Mucosa of stomach (tissue), 1 donor: ENCODE results near the gene MTURN.

ENCODE experiments used
- H3K27me3 ChIP-seq: one replicate; pipeline ENCODE4 v1.7.0; 2013; ENCODE audit warnings: mild to moderate bottlenecking, low read length; ENCODE audit not compliant: control insufficient read depth, insufficient read depth
- H3K36me3 ChIP-seq: one replicate; pipeline ENCODE4 v1.7.0; 2013; ENCODE audit warnings: low read length; ENCODE audit not compliant: control insufficient read depth, insufficient read depth
- H3K4me1 ChIP-seq: one replicate; pipeline ENCODE4 v1.7.0; 2013; ENCODE audit warnings: mild to moderate bottlenecking, low read length; ENCODE audit not compliant: control insufficient read depth, insufficient read depth
- H3K4me3 ChIP-seq: one replicate; pipeline ENCODE4 v1.7.0; 2013; ENCODE audit warnings: low read length
- H3K9ac ChIP-seq: one replicate; pipeline ENCODE4 v1.7.0; 2013; ENCODE audit warnings: mild to moderate bottlenecking, low read length, moderate library complexity
- H3K9me3 ChIP-seq: one replicate; pipeline ENCODE4 v1.7.0; 2013; ENCODE audit warnings: mild to moderate bottlenecking, low read length, moderate library complexity; ENCODE audit not compliant: control insufficient read depth
- donor health status: Pancreatic carcinoma.

Gene MTURN

DNA sequence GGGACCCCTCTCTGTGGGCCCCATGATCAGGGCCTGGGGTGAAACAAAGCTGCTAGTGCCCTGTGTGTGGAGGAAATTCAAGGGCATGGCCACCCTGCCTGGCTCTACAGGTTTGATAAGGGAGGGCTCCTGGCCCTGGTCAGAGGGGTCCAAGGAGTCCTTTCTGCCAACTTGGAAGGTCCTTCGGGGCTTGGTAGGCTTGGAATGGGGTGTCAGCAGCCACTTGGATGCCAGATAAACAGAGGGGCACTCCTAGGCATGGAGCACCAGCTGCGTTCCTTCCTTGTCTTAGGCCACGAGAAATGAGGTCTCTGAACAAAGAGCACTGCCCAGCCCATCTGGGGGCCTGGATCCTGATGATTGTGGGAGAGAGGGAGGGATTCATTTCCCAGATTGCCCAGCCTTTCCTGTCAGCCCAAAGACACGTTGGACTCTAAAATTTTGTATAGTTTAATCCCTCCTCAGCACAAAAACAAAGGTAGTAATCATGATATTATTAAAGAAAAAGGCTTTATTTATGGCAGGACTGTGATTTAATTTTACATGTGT, 5.1 kb downstream of the MTURN start:
- H3K9me3 ChIP-seq: no peaks in the 10 kb centered on the region
- no peaks in the 10 kb centered on the region for H3K36me3 ChIP-seq
- H3K27me3 ChIP-seq: no peaks in the 10 kb centered on the region
- no peak overlapping the region for H3K9ac ChIP-seq
- no peak overlapping the region for H3K4me3 ChIP-seq
- peaks cover 31% of the 10 kb centered on the region for H3K4me1 ChIP-seq

GRCh38 chr7:30140456-30140855, 5.7 kb downstream of the MTURN start:
- Histone ChIP-seq H3K9me3 (no peaks in the 10 kb centered on the region), H3K36me3 (no peaks in the 10 kb centered on the region), H3K9ac (no peak overlapping the region), H3K4me1 (peaks cover 31% of the 10 kb centered on the region), H3K4me3 (no peak overlapping the region), H3K27me3 (no peaks in the 10 kb centered on the region)

DNA sequence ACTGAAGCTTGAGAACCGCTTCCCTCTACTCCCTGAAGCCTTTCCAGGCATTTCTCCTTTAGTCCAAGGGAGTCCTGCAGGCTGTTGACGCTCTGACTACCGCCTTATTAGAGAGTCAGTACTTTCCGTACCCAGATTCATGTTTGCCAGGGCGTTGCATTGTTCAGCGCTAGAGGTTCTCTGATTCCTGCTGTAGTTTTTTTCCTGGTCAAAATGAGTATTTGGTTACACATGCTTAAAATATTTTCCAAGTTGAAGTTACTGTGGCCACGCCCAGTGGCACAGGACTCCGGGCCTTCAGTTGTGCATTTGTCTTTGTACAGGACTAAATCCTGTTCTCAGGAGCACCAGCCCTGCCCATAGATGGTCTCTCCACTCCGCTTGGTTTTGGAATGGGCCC, 7.9 kb downstream of the MTURN start:
- Histone ChIP-seq H3K9ac (peak overlapping the region; percentile 16), H3K27me3 (no peaks in the 10 kb centered on the region), H3K4me1 (peaks cover 25% of the 10 kb centered on the region), H3K4me3 (no peak overlapping the region), H3K9me3 (no peaks in the 10 kb centered on the region), H3K36me3 (no peaks in the 10 kb centered on the region)

DNA sequence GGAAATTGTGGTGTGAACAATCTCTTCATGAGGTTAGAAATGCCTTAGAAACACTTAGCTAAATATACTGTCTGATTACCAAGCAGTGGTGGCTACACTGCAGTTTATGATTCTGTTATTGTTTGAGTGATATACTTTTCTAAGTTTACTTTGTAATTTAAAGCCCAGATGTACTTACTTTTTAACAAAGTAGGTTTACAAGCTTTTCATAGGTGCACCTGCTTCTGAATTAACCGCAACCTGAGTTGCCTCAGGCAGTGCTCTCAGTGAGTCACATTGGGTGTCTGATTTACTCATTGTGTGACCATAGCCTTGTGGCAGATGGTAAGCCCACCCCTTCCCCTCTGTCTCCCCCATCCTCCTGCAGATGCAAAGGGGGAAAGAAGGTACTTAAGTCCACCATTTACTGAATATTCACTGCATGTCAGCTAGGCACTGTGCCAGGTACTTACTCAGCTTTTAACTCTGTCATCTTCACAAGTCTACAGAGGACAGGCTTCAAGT, 9.0 kb downstream of the MTURN start:
- H3K9ac ChIP-seq: no peak overlapping the region

DNA sequence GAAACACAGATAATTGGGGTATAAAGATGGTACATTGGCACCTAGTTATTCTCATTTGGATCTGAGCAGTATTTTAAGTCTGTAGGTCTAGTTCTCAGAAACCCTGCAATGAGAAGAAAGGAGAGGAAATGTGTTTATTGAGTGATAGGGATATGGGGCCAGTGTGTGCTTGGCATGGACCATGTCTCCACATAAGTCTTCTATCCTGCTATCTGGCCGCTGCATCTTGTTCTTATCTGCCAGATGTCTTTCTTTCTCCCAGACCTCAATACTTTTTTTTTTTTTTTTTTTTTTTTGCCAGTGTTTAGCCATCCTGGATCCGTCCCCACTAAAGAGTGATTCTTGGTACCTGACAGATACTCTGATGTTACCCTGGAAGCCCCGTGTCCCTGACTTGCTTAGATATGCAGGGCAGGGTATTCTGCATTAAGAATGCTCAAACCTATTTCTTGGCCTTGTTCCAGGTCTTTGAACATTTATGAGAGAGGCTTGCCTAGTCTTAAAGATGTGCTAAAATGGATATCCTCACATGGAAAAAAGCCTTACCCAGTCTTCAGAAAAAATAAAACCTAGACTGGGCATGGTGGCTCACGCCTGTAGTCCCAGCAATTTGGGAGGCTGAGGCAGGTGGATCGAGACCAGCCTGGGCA, 10.0 kb downstream of the MTURN start:
- peaks cover 35% of the 10 kb centered on the region for H3K4me1 ChIP-seq
- no peaks in the 10 kb centered on the region for H3K27me3 ChIP-seq
- no peaks in the 10 kb centered on the region for H3K9me3 ChIP-seq
- no peak overlapping the region for H3K9ac ChIP-seq
- no peak overlapping the region for H3K4me3 ChIP-seq
- H3K36me3 ChIP-seq: no peaks in the 10 kb centered on the region

More for the DNA sequence above, 9.0 kb downstream of the MTURN start:
- Histone ChIP-seq H3K4me1 (peaks cover 25% of the 10 kb centered on the region), H3K27me3 (no peaks in the 10 kb centered on the region), H3K36me3 (no peaks in the 10 kb centered on the region), H3K4me3 (no peak overlapping the region), H3K9me3 (no peaks in the 10 kb centered on the region)

DNA sequence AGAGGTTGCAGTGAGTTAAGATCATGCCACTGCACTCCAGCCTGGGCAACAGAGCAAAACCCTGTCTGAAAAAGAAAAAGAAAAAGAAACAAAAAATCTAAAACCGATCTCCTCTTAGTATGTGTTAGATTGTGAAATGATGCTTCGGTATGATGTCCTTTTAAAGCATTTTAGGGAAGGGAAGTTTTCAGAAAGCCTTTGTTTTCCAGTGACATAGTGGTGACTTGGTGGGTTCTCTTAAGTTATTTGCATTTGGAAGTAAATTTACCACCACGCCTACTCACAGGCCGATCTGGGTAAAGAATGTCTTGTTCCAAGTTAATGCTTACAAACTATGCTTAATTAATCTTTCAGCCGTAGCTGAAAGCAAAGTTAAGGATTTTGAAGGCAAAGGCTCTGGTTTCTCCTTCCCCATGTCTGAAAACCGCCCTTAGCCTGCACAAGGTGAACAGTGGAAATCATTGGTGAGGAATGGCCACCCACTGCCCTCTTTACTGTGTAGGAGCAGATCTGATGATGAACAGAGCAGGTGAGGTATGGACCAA, 10.7 kb downstream of the MTURN start:
- Histone ChIP-seq H3K4me1 (peaks cover 35% of the 10 kb centered on the region), H3K27me3 (no peaks in the 10 kb centered on the region), H3K4me3 (no peak overlapping the region), H3K9ac (no peak overlapping the region), H3K9me3 (no peaks in the 10 kb centered on the region), H3K36me3 (no peaks in the 10 kb centered on the region)

- Histone ChIP-seq H3K9ac (no peak overlapping the region), H3K9me3 (no peaks in the 10 kb centered on the region), H3K27me3 (no peaks in the 10 kb centered on the region), H3K36me3 (no peaks in the 10 kb centered on the region), H3K4me3 (no peak overlapping the region), H3K4me1 (peaks cover 32% of the 10 kb centered on the region)
These were observed 11.4 kb downstream of the MTURN start for GRCh38 chr7:30146127-30146612.

DNA sequence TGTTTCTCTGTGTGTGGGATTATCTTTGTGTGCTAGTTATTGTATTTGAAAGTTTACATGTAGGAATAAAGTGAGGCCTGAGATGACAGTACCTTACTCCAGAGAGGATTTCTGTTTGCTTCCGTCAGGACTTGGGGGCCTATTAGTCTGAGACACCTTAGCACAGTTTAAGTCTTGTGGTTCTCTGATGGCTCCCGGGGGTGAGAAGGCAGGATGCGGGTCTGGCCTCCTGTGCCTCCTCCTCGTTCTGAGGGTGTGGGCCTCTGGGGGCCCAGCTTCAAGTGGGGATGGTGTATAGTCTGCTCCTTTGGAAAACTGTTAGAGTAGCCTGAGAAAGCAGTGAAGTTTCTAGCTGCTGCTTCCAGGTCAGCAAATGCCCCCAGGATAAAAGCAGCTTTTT, 12.4 kb downstream of the MTURN start:
- H3K9me3 ChIP-seq: no peaks in the 10 kb centered on the region
- H3K36me3 ChIP-seq: no peaks in the 10 kb centered on the region
- peaks cover 23% of the 10 kb centered on the region for H3K4me1 ChIP-seq
- no peak overlapping the region for H3K4me3 ChIP-seq
- no peaks in the 10 kb centered on the region for H3K27me3 ChIP-seq
- H3K9ac ChIP-seq: no peak overlapping the region

GRCh38 chr7:30147785-30148184, 13.0 kb downstream of the MTURN start:
- Histone ChIP-seq H3K9me3 (no peaks in the 10 kb centered on the region), H3K9ac (no peak overlapping the region), H3K27me3 (no peaks in the 10 kb centered on the region), H3K4me3 (no peak overlapping the region), H3K4me1 (peaks cover 17% of the 10 kb centered on the region), H3K36me3 (no peaks in the 10 kb centered on the region)

DNA sequence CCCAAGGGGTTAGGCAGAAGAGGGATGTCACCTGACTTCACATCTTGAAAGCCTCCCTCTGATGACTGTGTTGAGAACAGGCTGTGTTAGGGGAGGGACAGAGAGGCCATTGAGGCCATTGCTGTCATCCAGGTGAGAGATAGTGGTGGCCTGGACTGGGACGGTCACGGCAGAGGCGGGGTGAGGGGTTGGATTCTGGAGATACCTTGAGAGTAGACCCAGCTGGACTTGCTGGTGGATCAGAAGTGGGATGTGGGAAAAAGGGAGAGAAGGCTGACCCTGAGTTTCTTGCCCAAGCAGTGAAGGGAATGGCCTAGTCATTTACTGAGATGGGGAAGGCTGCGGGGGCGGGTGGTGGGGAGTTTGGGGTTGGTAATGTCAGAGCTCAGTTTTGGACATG, 13.6 kb downstream of the MTURN start:
- Histone ChIP-seq H3K9me3 (no peaks in the 10 kb centered on the region), H3K4me3 (no peak overlapping the region), H3K4me1 (peaks cover 12% of the 10 kb centered on the region)

DNA sequence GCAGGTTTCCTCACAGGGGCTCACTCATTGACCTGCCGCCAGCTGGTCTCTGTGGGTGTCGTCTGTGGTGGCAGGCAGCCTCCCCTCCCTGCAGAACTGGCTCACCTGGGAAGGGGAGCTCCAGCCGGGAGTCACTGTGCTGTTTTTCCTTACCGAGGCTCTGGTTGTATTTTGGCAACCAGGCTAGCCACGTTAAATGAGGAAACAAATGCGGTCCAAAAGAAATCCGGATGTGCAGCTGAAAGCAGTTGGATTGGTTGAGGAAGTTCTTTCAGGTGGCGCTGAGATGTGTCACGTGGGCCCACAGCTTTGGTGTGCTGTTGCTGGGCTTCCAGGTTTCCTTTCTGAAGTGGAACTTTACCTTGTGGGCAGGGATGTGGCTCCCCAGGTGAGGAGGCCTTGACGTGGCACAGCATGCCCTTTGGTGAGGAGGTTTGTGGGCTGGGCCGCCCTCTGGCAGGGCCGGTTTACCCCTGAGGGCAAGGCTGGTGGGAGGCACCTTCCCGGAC, 14.2 kb downstream of the MTURN start:
- no peaks in the 10 kb centered on the region for H3K27me3 ChIP-seq
- H3K9ac ChIP-seq: peak overlapping the region; percentile 25
- H3K9me3 ChIP-seq: no peaks in the 10 kb centered on the region
- H3K4me3 ChIP-seq: no peak overlapping the region
- H3K36me3 ChIP-seq: no peaks in the 10 kb centered on the region
- peaks cover 12% of the 10 kb centered on the region for H3K4me1 ChIP-seq

More for the DNA sequence above, 13.6 kb downstream of the MTURN start:
- Histone ChIP-seq H3K27me3 (no peaks in the 10 kb centered on the region), H3K9ac (peak overlapping the region; percentile 38), H3K36me3 (no peaks in the 10 kb centered on the region)

DNA sequence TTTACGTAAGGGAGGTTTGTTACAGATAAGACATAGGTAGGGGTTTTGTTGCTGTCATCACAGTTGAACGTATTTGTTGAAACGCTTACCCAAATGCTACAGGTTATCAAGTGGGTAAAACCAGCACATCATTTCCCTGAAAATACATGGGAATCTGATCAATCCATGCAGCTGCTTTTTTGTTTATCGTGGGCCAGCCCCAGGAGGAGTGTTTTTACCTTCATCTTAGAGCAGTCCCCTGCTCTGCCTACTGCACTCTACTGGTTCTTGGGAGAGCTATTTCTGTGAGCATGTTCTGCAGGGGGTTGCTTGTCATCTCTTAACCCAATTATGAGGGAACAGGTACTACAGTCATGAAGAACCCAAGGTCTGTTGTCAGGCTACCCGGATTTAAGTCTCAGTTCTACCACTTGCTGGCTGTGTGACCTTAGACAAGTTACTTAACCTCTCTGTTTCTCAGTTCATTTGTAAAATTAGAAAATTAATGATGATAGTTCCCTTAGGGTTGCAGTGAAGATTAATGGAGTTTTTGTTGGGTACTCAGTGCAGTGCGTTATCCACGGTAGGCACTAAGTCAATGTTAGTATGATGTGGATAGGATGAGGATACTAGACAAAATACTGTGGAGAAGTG, 15.0 kb downstream of the MTURN start:
- H3K9me3 ChIP-seq: no peaks in the 10 kb centered on the region
- no peaks in the 10 kb centered on the region for H3K36me3 ChIP-seq
- peak overlapping the region; percentile 25 for H3K9ac ChIP-seq
- no peaks in the 10 kb centered on the region for H3K27me3 ChIP-seq
- peaks cover 12% of the 10 kb centered on the region for H3K4me1 ChIP-seq
- no peak overlapping the region for H3K4me3 ChIP-seq
